ENCODE results near the gene MAPK1. TPM values are rescaled to one million over a fixed set of nuclear protein-coding genes. Genes with fewer than 3 reads are reported as not detected.

The MAPK1 gene
- total RNA-seq, 1 experiment from 2014 or later = 87.4 TPM

GRCh38 chr22:21816787-21817496 lies 50.5 kb downstream of the MAPK1 start:
- H3K4me3 Mint-ChIP-seq = no peak overlapping the region
- ChIA-PET POLR2A (no interaction called here), CTCF (no interaction called here)
- ATAC-seq = no peak
- H3K36me3 Mint-ChIP-seq = peaks cover 7% of the 10 kb centered on the region
- no peaks in the 10 kb centered on the region for H3K27me3 Mint-ChIP-seq (ENCODE audit: low read depth)
- TF ChIP-seq ZNF425 (CRISPR knock-in tag; conservative IDR thresholded peaks at IDR 0.05) (no peak), ZMAT4 (CRISPR knock-in tag; IDR thresholded peaks at IDR 0.05) (no peak)
- peaks cover 37% of the 10 kb centered on the region for H3K4me1 Mint-ChIP-seq
- peak overlapping the region; percentile 26 for H3K27ac Mint-ChIP-seq
- peaks cover 5% of the 10 kb centered on the region for H3K9me3 Mint-ChIP-seq
- no peak for DNase-seq (ENCODE audit: low spot score)

- ChIA-PET CTCF (no interaction called here), POLR2A (no interaction called here)
- H3K9me3 Mint-ChIP-seq = peaks cover 8% of the 10 kb centered on the region
Measured at GRCh38 chr22:21816472-21816786, 51.0 kb downstream of the MAPK1 start.

More at GRCh38 chr22:21816472-21816786, 51.0 kb downstream of the MAPK1 start:
- H3K27ac Mint-ChIP-seq = no peak overlapping the region
- DNase-seq (ENCODE audit: low spot score) (no peak), ATAC-seq (no peak)
- TF ChIP-seq IRF1 (CRISPR knock-in tag; IDR thresholded peaks at IDR 0.05) = no peak
- TF ChIP-seq MAX (CRISPR knock-in tag; IDR thresholded peaks at IDR 0.05) = no peak
- no peak for TF ChIP-seq E2F5 (CRISPR knock-in tag; IDR thresholded peaks at IDR 0.05)
- no peak for TF ChIP-seq ZNF219 (CRISPR knock-in tag; IDR thresholded peaks at IDR 0.05; ENCODE audit: borderline replicate concordance)
- TF ChIP-seq ATF1 (CRISPR knock-in tag; IDR thresholded peaks at IDR 0.05) = no peak
- TF ChIP-seq MYBL2 (CRISPR knock-in tag; IDR thresholded peaks at IDR 0.05) = no peak
- TF ChIP-seq CTCF (IDR thresholded peaks at IDR 0.05) = no peak
- TF ChIP-seq ZBTB43 (CRISPR knock-in tag; IDR thresholded peaks at IDR 0.05) = no peak
- TF ChIP-seq TEAD1 (CRISPR knock-in tag; IDR thresholded peaks at IDR 0.05) = no peak
- no peak for TF ChIP-seq FOXP4 (CRISPR knock-in tag; IDR thresholded peaks at IDR 0.05)
- TF ChIP-seq ZNF423 (CRISPR knock-in tag; IDR thresholded peaks at IDR 0.05) = no peak
- no peak overlapping the region for H3K4me3 Mint-ChIP-seq
- no peaks in the 10 kb centered on the region for H3K27me3 Mint-ChIP-seq (ENCODE audit: low read depth)
- peaks cover 37% of the 10 kb centered on the region for H3K4me1 Mint-ChIP-seq
- peaks cover 10% of the 10 kb centered on the region for H3K36me3 Mint-ChIP-seq
